WTC11 (cell line): Measurements from ENCODE around the gene PAK5. TPM values are rescaled to one million over a fixed set of nuclear protein-coding genes. Genes with fewer than 3 reads are reported as not detected.

Experiments used
- ATAC-seq: fragments of 200-7000 bp; cut with Tn5 transposase; 2 replicates; pipeline ENCODE4 v1.10.0; 2021; ENCODE audit warnings: mild to moderate bottlenecking, moderate library complexity
- CTCF ChIA-PET: fragments of 300-600 bp; sonication (Branson Sonifier 250); formaldehyde crosslinking; loops from one replicate; lab custom pipeline; 2021; ENCODE audit warnings: antibody characterized with exemption; lab: Charles Lee
- POLR2A ChIA-PET: fragments of 350-600 bp; sonication (Branson Sonifier 250); formaldehyde crosslinking; loops from one replicate; lab custom pipeline; 2021; ENCODE audit warnings: antibody characterized with exemption; lab: Charles Lee
- DNase-seq: peaks from one replicate; pipeline ENCODE4 v3.0.0; 2021; ENCODE audit warnings: low spot score
- H3K27ac Mint-ChIP-seq: 2 replicates; pipeline ENCODE4 v1.8.0; 2021; ENCODE audit warnings: mixed read lengths
- H3K27me3 Mint-ChIP-seq: 2 replicates; pipeline ENCODE4 v1.8.0; 2021; ENCODE audit warnings: low read depth, mild to moderate bottlenecking, moderate library complexity, mixed read lengths
- H3K36me3 Mint-ChIP-seq: 2 replicates; pipeline ENCODE4 v1.8.0; 2021; ENCODE audit warnings: mixed read lengths
- H3K4me1 Mint-ChIP-seq: 2 replicates; pipeline ENCODE4 v1.8.0; 2022; ENCODE audit warnings: mixed read lengths
- H3K4me3 Mint-ChIP-seq: 2 replicates; pipeline ENCODE4 v1.8.0; 2021; ENCODE audit warnings: mild to moderate bottlenecking, moderate library complexity, mixed read lengths
- H3K9me3 Mint-ChIP-seq: 2 replicates; pipeline ENCODE4 v1.8.0; 2021; ENCODE audit warnings: mixed read lengths
- CTCF ChIP-seq: fragments of 200-600 bp; IDR thresholded peaks from 2 replicates; pipeline ENCODE4 v1.8.0; 2022; ENCODE audit warnings: antibody characterized with exemption
- FOXP1 ChIP-seq: sonication (generic); formaldehyde crosslinking; IDR thresholded peaks from 2 replicates; pipeline ENCODE4 v1.8.0; 2022; ENCODE audit warnings: missing genetic modification reagents, mild to moderate bottlenecking, moderate library complexity, borderline replicate concordance
- FOXP4 ChIP-seq: sonication (generic); formaldehyde crosslinking; IDR thresholded peaks from 2 replicates; pipeline ENCODE4 v1.8.0; 2022; ENCODE audit warnings: mild to moderate bottlenecking, missing genetic modification reagents
- GRHL2 ChIP-seq: fragments of 250-450 bp; sonication (Bioruptor Pico); IDR thresholded peaks from 2 replicates; pipeline ENCODE4 v1.8.0; 2022; ENCODE audit warnings: mild to moderate bottlenecking, moderate library complexity; ENCODE audit not compliant: insufficient replicate concordance, severe bottlenecking
- KAT7 ChIP-seq: sonication (generic); formaldehyde crosslinking; IDR thresholded peaks from 2 replicates; pipeline ENCODE4 v1.8.1; 2023; ENCODE audit warnings: missing genetic modification reagents, mild to moderate bottlenecking, borderline replicate concordance
- PRDM15 ChIP-seq: sonication (generic); formaldehyde crosslinking; IDR thresholded peaks from 2 replicates; pipeline ENCODE4 v1.8.0; 2022; ENCODE audit warnings: missing genetic modification reagents
- PRRX2 ChIP-seq: fragments of 250-450 bp; sonication (Bioruptor Pico); IDR thresholded peaks from 2 replicates; pipeline ENCODE4 v1.8.0; 2021; ENCODE audit warnings: mild to moderate bottlenecking
- SMAD4 ChIP-seq: sonication (generic); formaldehyde crosslinking; IDR thresholded peaks from 2 replicates; pipeline ENCODE4 v1.8.0; 2022; ENCODE audit warnings: mild to moderate bottlenecking, missing genetic modification reagents
- STAT6 ChIP-seq: sonication (generic); formaldehyde crosslinking; conservative IDR thresholded peaks from 2 replicates; pipeline ENCODE4 v1.8.1; 2023; ENCODE audit warnings: mild to moderate bottlenecking, low read depth, missing genetic modification reagents, moderate library complexity
- TEAD1 ChIP-seq: sonication (generic); formaldehyde crosslinking; IDR thresholded peaks from 2 replicates; pipeline ENCODE4 v1.8.0; 2022; ENCODE audit warnings: mild to moderate bottlenecking, missing genetic modification reagents
- ZMAT4 ChIP-seq: fragments of 250-450 bp; sonication (Bioruptor Pico); IDR thresholded peaks from 2 replicates; pipeline ENCODE4 v1.9.0; 2021; ENCODE audit warnings: mild to moderate bottlenecking
- ZNF138 ChIP-seq: sonication (generic); formaldehyde crosslinking; conservative IDR thresholded peaks from 2 replicates; pipeline ENCODE4 v1.8.1; 2022; ENCODE audit warnings: mild to moderate bottlenecking, moderate library complexity, missing genetic modification reagents
- total RNA-seq: library from RNA; stranded (reverse); gene quantifications from 3 replicates; pipeline ENCODE4 v1.2.3, GENCODE V29; 2021

PAK5 gene
- total RNA-seq, 1 experiment from 2014 or later, result 0.31 TPM

GRCh38 chr20:9499126-9499899 lies 339.6 kb downstream of the PAK5 start (continued):
- TF ChIP-seq CTCF, result no peak

- Mint-ChIP-seq H3K36me3 (no peaks in the 10 kb centered on the region), H3K27me3 (peaks cover 14% of the 10 kb centered on the region), H3K4me1 (no peaks in the 10 kb centered on the region), H3K4me3 (no peak overlapping the region), H3K9me3 (0 out of 2 replicates have a peak, but pooled peaks cover 10% of the 10 kb centered on the region), H3K27ac (no peak overlapping the region)
- TF ChIP-seq KAT7 (CRISPR knock-in tag), result no peak
- no peak for TF ChIP-seq ZMAT4 (CRISPR knock-in tag)
- TF ChIP-seq GRHL2 (CRISPR knock-in tag), result no peak
- TF ChIP-seq PRRX2 (CRISPR knock-in tag), result no peak
- no peak for TF ChIP-seq ZNF138 (CRISPR knock-in tag)
- TF ChIP-seq STAT6, result no peak
- TF ChIP-seq TEAD1 (CRISPR knock-in tag), result no peak
- TF ChIP-seq FOXP4 (CRISPR knock-in tag), result no peak
- no peak for TF ChIP-seq PRDM15 (CRISPR knock-in tag)
- no peak for TF ChIP-seq SMAD4 (CRISPR knock-in tag)
- no peak for TF ChIP-seq FOXP1 (CRISPR knock-in tag)
- ChIA-PET CTCF (interaction anchor here (0.6 kb wide), 1 partner anchor 43 kb away, joined by 4 read pairs; no protein-coding TSS in a partner anchor), POLR2A (no interaction called here)
- DNase-seq (no peak), ATAC-seq (no peak)
Measured at GRCh38 chr20:9498322-9498721, 340.6 kb downstream of the PAK5 start.
